ENCODE data around the gene ACOX1.

The ACOX1 gene

DNA sequence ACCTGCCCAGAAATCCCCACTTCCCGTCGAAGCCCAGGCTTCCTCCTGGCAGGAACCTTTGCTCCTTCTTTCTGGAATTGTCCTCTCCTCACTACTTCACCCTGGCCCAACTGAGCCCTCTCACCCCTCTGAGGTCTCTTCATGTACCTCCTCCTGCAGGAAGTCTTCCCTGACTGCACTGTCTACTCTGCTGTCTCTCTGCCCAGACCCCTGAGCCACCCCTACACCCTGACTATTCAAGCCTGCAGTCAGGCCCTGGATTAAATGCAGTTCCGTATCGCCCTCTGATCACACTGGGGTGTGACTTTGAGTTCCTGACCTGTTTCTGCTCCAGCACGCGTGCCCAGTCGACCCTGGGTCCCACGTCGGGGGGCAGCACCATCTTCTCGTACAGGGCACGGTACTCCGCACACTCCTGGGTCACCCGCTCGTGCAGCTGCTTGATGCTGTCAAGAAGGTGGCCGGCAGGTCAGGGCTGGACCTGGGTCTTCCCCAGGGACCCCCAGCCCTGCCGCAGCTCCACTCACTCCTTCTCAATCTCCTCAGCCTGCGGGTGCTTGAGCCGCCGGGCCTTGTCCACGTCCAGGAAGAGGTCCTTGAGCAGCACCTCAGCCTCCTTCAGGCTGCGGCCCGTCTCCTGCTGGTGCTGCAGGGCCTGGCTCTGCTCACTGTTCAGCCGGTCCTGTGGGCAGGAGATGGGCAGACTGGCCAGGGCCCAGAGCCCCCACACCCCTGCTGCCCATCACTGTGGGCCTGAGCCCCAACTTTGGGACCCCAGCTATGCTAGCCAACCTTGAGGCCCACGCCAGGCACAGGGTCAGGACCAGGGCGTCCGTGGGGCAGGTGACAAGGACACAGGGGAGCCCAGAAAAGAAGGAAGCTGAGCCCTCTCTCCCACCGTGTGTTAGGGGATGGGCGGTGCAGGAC is 44.3 kb upstream of the ACOX1 start:
- no peak for TF ChIP-seq CTCF (conservative IDR thresholded peaks at IDR 0.05; ENCODE audit: control insufficient read depth, insufficient read depth, low read depth, low read length)
- DNase-seq (ENCODE audit: low read depth): no peak
- H3K4me3 ChIP-seq (ENCODE audit: control insufficient read depth, low read depth, low read length): no peak overlapping the region

DNA sequence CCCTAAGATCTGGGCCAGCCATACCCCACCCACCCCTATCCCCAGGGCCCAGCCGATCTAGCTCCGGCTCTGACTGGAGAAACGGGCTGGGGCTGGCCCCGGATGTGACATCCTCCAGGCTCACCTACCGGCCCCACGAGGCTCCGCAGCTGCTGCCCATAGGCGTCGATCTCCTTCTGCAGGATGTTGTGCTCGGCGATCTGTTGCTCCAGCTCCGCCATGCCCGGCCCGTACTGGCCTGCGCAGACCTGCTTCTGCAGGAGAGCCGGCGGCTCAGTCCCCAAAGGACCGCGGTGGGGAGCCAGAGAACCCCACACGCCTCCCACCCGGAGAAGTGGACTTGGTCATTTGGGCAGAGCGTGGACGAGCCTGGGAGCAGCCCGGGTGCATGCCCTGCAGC is 43.3 kb upstream of the ACOX1 start:
- no peak overlapping the region for H3K4me3 ChIP-seq (ENCODE audit: control insufficient read depth, low read depth, low read length)
- DNase-seq (ENCODE audit: low read depth): no peak
- TF ChIP-seq CTCF (conservative IDR thresholded peaks at IDR 0.05; ENCODE audit: control insufficient read depth, insufficient read depth, low read depth, low read length): no peak

- no peak overlapping the region for H3K4me3 ChIP-seq (ENCODE audit: control insufficient read depth, low read depth, low read length)
- no peak for TF ChIP-seq CTCF (conservative IDR thresholded peaks at IDR 0.05; ENCODE audit: control insufficient read depth, insufficient read depth, low read depth, low read length)
- no peak for DNase-seq (ENCODE audit: low read depth)
Observed at GRCh38 chr17:76019833-76020467, 41.0 kb upstream of the ACOX1 start.

DNA sequence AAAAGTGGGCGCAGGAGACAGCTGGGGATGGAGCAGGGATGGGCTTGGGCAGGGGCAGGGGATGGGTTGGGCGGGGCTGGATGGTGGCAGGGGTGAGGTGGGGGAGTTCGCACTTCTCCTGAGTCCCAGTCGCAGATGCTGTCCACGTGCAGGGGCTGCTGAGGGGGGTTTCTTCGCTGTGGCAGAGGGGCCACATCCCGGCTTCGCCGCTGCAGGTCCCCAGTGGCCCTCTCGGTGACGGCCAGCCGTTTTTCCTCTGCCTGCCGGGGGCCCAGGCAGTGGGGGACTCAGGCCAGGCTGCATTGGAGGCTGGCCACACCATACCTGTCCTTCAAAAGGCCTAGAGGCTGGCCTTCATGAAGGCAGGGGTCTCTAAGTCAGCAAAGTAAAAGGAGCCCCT is 39.8 kb upstream of the ACOX1 start:
- no peak for TF ChIP-seq CTCF (conservative IDR thresholded peaks at IDR 0.05; ENCODE audit: control insufficient read depth, insufficient read depth, low read depth, low read length)

DNA sequence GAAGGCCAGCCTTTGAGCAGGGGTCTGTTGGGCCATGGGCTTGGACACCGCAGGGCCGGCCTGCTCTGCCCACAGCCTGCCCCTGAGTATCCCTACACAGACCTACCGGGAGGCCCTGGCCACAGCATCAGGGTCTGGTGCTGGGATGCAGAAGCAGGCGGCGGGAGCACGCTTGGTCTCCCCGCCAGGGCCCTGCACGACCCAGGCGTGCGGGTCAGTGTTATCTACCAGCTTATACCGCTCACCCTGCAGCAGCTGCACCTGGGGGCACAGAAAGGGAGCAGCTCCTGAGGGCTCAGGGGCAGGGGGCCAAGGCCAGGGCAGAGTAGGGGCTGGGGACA is 39.3 kb upstream of the ACOX1 start:
- H3K4me3 ChIP-seq (ENCODE audit: control insufficient read depth, low read depth, low read length): no peak overlapping the region
- no peak for TF ChIP-seq CTCF (conservative IDR thresholded peaks at IDR 0.05; ENCODE audit: control insufficient read depth, insufficient read depth, low read depth, low read length)
- no peak for DNase-seq (ENCODE audit: low read depth)

More for the DNA sequence above, 39.8 kb upstream of the ACOX1 start:
- no peak overlapping the region for H3K4me3 ChIP-seq (ENCODE audit: control insufficient read depth, low read depth, low read length)
- DNase-seq (ENCODE audit: low read depth): no peak

DNA sequence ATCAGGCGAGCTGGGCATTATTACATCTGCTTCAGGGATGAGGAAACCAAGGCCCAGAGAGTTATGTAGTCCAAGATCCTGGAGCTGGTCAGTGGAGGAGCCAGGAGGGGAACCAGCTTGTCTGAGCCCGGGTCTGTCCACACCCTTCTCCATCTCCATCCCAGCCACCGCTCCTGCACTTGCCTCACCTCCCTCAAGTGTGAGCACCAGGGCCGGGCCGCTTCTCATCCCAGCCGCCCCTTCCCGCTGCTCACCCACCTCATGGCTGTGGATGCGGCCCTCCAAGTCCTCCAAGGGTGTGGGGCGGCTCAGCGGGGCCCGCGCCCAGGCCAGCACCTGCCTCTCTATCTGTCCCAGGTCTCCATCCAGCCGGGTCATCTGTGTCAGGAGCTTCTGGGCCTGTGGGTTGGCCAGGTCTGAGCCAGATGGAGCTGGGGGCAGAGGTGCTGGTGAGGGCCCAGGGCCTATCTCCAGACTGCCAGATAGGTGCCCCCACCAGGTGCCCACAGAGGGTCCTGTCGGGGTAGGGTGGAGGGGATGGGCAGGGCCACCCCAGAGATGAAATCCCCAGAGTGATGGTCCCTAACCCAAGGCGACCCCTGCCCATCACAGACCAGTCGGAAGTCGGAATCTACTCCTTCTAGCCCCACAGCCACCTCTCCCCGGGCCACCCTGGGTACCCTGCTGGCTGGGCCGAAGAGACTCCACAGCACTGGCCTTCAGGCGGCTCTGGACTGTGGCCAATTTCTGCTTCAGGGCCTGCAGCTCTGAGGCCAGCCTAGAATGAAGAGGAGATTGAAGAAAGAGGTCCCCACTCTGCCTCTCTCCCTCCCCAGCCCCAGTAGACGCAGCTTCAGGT is 38.7 kb upstream of the ACOX1 start:
- no peak for TF ChIP-seq CTCF (conservative IDR thresholded peaks at IDR 0.05; ENCODE audit: control insufficient read depth, insufficient read depth, low read depth, low read length)
- no peak for DNase-seq (ENCODE audit: low read depth)

More for the DNA sequence above, 38.7 kb upstream of the ACOX1 start:
- H3K4me3 ChIP-seq (ENCODE audit: control insufficient read depth, low read depth, low read length): no peak overlapping the region

Measured in fibroblast of mammary gland (primary cell).